ENCODE measurements around the gene ATG16L2.
"Not testable (repeated sequence)": the region's sequence is repeated elsewhere in the genome, so short reads cannot be mapped to it uniquely, and the experiment has no call there.

The ATG16L2 gene

DNA sequence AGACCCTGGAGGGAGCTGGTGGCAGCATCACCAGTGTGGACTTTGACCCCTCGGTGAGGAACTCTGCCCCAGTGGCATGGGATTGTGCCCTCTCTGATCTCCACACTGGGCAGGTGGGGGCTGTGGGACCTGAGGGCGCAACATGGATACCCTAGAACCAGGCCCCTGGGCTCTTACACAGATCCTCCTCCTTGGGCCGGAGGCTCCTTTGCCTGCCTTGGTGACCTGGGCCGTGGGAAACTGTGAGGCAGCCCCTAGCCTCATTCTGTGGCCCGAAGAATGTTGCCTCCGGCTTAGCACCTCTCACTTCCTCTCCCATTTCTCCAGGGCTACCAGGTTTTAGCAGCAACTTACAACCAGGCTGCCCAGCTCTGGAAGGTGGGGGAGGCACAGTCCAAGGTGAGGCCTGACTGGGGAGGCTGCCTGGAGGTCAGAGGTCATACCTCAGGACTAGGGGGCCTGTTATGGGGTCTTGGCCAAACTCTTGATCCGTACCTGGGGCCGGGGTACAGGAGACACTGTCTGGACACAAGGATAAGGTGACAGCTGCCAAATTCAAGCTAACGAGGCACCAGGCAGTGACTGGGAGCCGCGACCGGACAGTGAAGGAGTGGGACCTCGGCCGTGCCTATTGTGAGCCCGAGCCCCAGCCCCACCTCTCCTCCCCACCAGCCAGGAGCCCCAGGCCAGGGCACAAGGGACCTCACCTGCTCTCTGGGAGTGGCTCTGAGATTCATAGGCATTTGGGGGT lies 12.2 kb downstream of the ATG16L2 start:
- DNase-seq = no peak

GRCh38 chr11:72826942-72827480 lies 12.8 kb downstream of the ATG16L2 start:
- no peak for DNase-seq

- DNase-seq = not testable (repeated sequence)
Measured at GRCh38 chr11:72827656-72828055, 13.4 kb downstream of the ATG16L2 start.

DNA sequence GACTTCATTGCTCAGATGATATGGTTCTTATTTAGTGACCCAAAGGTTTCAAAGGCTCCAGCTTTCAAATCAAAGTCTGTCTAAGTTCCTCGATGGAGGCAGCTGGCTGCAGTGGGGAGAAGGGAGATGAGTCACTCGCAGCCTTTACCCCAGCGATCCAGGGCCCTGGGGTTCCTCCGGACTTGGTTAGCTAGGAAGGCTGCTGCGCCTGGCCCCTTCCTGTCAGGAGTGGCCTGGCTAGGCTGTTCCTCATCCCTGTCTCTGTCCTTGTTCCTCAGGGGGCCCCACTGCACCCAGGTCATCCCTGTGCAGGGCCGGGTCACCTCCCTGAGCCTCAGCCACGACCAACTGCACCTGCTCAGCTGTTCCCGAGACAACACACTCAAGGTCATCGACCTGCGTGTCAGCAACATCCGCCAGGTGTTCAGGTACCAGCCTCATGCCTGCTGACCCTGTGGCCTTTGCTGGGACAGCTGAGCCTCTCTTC lies 13.9 kb downstream of the ATG16L2 start:
- DNase-seq = no peak

GRCh38 chr11:72828692-72829101 lies 14.5 kb downstream of the ATG16L2 start:
- no peak for DNase-seq

- DNase-seq = no peak
Measured at GRCh38 chr11:72829178-72829577, 15.0 kb downstream of the ATG16L2 start.

DNA sequence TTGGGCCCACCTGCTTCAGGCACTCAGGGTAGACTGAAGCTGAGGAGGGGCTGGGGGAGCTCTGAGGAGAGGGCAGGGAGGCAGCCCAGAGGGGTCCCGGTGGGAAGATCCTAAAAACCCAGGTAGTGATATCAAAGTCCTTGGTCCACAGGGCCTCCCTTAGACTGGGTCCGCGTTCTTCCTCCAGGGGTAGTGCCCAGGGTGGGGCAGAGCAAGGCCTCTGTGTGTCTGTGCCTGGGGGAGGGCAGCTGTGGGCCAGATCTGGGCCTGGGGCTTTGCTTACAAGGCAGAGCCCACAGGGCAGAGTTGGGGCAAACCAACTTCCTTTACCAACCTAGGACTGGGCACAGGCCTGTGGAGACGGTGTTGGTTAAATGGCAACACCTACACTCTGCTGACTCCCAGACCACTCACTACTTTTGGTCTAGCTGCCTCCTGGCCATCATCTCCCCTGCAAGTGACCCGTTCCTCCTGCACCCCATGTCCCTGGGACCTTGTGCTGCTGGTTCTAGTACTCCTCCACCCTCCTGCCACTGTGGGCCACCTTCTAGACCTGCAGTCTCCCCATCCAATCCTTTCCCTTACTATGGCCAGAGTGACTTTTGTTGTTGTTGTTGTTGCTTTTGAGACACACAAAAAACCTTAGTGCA lies 15.8 kb downstream of the ATG16L2 start:
- DNase-seq = no peak

GRCh38 chr11:72831521-72832300 lies 17.5 kb downstream of the ATG16L2 start:
- DNase-seq = no peak

GRCh38 chr11:72832301-72833082 lies 18.3 kb downstream of the ATG16L2 start:
- no peak for DNase-seq

- no peak for DNase-seq
Measured at GRCh38 chr11:72833083-72833733, 19.0 kb downstream of the ATG16L2 start.

DNA sequence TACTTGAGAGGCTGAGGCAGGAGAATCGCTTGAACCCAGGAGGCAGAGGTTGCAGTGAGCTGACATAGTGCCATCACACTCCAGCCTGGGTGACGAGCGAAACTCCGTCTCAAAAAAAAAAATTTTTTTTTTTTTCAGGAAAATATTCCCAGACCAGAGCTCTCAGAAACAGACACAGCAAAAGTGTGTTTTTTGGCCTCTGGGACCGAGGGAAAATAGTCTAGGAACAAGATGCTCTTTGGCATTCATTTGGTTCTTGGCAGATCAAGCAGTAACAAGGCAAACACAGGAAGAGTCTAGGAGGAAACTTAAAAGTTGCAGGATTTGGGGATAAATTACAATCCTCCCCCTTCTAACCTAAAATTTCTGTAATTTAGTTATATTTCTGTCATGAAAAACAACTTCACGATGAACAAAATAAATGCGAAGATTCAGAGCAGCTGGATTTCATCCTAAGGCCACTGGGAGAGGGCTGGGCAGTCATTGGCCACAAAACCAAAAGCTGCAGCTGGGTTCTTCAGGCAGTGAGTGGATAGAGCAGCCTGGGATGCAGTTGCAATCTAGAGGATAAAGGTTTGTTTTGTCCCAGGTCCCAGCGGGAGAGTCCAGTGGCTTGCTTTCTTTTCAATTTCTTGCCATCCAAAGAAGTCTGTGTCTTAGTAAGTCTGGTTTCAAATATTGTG lies 19.7 kb downstream of the ATG16L2 start:
- DNase-seq = no peak

- DNase-seq = no peak
Measured at GRCh38 chr11:72834905-72835304, 20.7 kb downstream of the ATG16L2 start.

DNA sequence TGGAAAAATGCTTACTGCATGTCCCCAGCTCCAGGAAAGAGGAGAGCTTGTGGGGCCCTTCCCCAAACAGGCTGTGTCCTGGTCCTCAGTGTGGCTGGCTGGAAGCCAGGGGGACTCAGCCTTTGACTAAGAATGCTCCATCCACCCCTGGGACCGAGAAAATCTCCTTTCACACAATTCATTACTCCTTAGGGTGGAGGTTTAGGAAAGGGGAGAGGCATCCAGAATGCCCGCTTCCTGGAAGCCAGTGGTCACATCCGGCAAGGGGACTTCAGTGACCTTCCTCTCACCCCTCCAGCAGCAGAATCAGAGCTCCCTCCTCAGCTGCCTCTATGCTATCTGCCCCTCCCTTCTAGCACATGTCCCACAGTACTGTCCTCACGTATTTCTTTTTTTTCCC lies 21.9 kb downstream of the ATG16L2 start:
- DNase-seq = no peak

- DNase-seq = no peak
Measured at GRCh38 chr11:72838691-72839305, 24.6 kb downstream of the ATG16L2 start.

DNA sequence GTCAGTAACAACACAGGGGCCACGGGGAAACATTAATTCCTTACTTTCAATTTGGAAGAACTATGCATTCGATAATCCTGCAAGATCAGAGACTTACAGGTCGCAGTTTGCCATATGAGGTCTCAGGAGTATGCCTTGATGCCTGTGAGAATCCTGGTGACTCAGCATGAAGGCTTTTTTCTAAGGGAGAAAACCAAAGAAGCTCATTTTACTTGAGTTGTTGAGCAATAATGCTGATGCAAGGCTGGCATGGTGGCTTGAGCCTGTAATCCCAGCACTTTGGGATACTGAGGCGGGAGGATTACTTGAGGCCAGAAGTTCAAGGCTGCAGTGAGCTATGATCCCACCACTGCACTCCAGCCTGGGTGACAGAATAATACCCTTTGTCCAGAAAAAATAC lies 26.6 kb downstream of the ATG16L2 start:
- no peak for DNase-seq

DNA sequence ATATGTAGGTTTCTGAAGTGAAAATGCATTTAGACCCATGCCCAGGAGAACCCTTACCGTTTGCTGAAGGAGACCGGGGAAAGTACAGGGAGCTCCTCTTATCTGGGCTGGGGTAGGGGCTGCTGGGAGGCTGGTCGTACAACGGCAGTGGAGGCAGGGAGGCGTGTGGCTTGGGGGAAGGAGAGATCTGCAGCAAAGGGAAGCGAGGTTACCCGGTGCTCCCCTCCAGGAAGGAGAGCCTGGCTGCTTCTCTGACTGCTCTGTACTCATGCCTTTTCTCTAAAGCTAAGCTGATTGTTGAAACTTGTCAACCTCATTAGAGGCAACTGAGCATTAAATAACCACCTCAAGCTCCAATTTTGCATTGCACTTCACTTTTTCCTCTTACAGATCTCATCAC lies 27.2 kb downstream of the ATG16L2 start:
- no peak for DNase-seq

DNA sequence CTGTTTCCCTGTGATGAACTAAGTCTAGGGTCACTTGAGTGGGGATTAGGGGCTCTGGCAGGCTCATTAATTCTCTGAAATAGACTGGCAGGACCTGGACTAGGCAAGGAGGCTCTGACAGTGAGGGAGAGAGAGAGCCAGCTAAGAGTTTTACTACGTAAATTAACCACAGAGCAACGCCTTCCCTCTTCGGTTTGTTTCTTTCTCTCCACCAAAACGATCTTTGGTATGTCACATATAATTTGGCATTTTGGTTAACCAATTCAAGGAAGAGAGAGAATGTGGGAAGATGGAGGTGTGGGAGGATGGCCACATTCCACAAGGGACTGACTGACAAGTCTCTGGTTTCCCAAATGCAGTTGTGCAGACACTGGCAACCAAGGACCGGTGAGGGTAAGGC lies 27.9 kb downstream of the ATG16L2 start:
- no peak for DNase-seq

- DNase-seq = no peak
Measured at GRCh38 chr11:72842653-72843330, 28.6 kb downstream of the ATG16L2 start.

GRCh38 chr11:72844356-72844755 lies 30.1 kb downstream of the ATG16L2 start:
- no peak for DNase-seq

DNA sequence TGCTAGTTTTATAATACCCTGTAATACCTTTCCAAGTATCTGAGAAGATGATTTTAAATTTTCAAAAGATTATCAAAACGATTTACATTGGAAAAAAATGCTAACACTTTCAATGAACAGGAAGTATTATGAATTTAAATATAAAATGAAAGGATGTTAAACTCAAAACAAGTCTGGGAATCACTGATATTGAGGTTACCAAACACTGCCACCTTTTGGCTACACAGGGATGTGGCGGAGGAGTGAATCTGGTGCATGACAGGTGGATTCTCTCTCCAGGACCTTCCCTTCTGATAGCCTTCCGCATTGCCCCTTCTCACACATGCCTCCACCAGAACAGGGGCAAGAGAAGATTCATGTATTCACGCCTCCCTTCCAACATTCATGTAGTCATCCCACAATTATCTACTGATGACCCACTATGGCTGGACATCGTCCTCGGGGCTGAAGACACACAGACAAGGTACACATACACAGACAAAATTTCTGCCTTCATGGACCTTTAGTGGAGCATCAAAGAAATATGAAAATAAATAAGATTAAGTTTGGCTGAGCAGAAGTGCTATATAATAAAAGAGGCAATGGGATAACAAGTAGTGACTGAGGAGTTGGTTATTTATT lies 34.7 kb downstream of the ATG16L2 start:
- DNase-seq = no peak

Data from SIG-M5 (cell line).